Natural killer cell treated with Interleukin-12 subunit alpha and Interleukin-12 subunit beta and Interleukin-15 and Interleukin-18, amount 100 ng/mL, for 72 hours (primary cell): Measurements from ENCODE around the gene LRCOL1. TPM values are rescaled to one million over a fixed set of nuclear protein-coding genes. Genes with fewer than 3 reads are reported as not detected.

ENCODE experiments used
- ATAC-seq, 2 donors: fragments of 150-1000 bp; cut with Tn5 transposase in 1 of 2; sonication (Bioruptor Pico), chemical (Tn5 transposase) in 1 of 2; 2 replicates each; pipeline ENCODE4 v1.10.0; 2021
- DNase-seq: peaks from one replicate; pipeline ENCODE4 v3.0.0; 2022; ENCODE audit warnings: low spot score
- H3K27ac Mint-ChIP-seq, 2 donors: 1 replicate in 1 of 2; 2 replicates in 1 of 2; pipeline ENCODE4 v1.8.0; 2022; ENCODE audit warnings: mixed read lengths in 2 of 2, mild to moderate bottlenecking in 1 of 2, moderate library complexity in 1 of 2
- H3K27me3 Mint-ChIP-seq, 2 donors: 1 replicate in 1 of 2; 2 replicates in 1 of 2; pipeline ENCODE4 v1.8.0; 2022; ENCODE audit warnings: mixed read lengths in 2 of 2
- H3K36me3 Mint-ChIP-seq: one replicate; pipeline ENCODE4 v1.8.0; 2022; ENCODE audit warnings: mixed read lengths
- H3K4me1 Mint-ChIP-seq, 2 donors: 1 replicate in 1 of 2; 2 replicates in 1 of 2; pipeline ENCODE4 v1.8.0; 2022; ENCODE audit warnings: low read depth in 2 of 2, mixed read lengths in 2 of 2, mild to moderate bottlenecking in 1 of 2
- H3K4me3 Mint-ChIP-seq: one replicate; pipeline ENCODE4 v1.8.0; 2022; ENCODE audit warnings: mixed read lengths
- H3K9me3 Mint-ChIP-seq: 2 replicates; pipeline ENCODE4 v1.8.0; 2022; ENCODE audit warnings: mixed read lengths
- total RNA-seq, 2 donors: library from RNA; stranded (reverse); gene quantifications; one replicate each; pipeline ENCODE4 v1.2.3, GENCODE V29; 2022

Gene LRCOL1
- total RNA-seq, 2 donors from 2014 or later: not detected

DNA sequence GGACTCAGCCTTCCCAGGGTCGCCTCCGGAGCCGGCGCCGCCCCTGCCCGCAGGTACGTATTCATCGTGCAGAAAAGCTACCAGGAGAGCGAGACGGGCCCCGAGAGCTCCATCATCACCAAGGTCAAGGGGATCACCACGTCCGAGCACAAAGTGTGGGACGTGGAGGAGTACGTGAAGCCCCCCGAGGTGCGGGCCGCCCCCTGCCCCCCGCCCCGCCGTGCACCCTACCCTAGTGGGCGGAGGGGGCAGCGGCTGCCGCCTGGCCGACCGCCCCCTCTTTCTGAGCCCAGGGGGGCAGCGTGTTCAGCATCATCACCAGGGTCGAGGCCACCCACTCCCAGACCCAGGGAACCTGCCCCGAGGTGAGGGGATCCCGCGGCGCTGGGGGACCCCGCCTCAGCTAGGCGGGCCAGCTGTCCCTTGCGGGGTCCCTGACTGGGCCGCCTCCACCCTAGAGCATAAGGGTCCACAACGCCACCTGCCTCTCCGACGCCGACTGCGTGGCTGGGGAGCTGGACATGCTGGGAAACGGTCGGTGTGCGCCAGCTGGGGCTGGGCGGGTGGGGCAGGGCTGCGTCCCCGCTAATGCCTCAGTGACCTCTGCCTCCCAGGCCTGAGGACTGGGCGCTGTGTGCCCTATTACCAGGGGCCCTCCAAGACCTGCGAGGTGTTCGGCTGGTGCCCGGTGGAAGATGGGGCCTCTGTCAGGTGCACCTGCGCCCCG is 9.2 kb upstream of the LRCOL1 start:
- Mint-ChIP-seq H3K4me1 (peaks cover 5 to 20% of the 10 kb centered on the region in 2 donors), H3K27me3 (peaks cover 24 to 25% of the 10 kb centered on the region in 2 donors), H3K9me3 (no peaks in the 10 kb centered on the region), H3K4me3 (no peak overlapping the region), H3K27ac (no peak overlapping the region), H3K36me3 (peaks cover 7% of the 10 kb centered on the region)
- no peak for ATAC-seq
- DNase-seq: no peak

DNA sequence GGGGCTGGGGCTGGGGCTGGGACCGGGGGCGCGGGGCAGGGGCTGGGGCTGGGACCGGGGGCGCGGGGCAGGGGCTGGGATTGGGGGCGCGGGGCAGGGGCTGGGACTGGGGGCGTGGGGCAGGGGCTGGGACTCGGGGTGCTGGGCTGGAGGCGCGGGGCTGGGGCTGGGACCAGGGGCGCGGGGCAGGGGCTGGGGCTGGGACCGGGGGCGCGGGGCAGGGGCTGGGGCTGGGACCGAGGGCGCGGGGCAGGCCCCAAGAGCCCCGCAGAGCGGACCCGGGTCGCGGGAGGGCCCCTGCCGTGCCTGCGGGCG is 8.6 kb upstream of the LRCOL1 start:
- Mint-ChIP-seq H3K4me3 (no peak overlapping the region), H3K9me3 (no peaks in the 10 kb centered on the region), H3K36me3 (peaks cover 7% of the 10 kb centered on the region), H3K27me3 (peaks cover 24 to 25% of the 10 kb centered on the region in 2 donors), H3K4me1 (peaks cover 5 to 20% of the 10 kb centered on the region in 2 donors), H3K27ac (no peak overlapping the region)
- ATAC-seq (no peak), DNase-seq (no peak)

DNA sequence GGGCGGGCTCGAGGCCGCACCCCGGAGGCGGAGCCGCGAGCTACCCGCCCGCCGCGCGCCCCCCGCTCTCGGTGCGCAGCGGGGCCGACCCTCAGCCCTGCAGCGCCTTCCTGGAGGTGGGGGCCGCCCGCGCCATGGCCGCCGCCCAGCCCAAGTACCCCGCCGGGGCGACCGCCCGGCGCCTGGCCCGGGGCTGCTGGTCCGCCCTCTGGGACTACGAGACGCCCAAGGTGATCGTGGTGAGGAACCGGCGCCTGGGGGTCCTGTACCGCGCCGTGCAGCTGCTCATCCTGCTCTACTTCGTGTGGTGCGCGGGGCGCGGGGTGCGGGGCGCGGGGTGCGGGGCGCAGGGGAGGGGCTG is 8.3 kb upstream of the LRCOL1 start, which contains the start of gene P2RX2:
Gene P2RX2, plus strand, starts transcription at position 94 of the 361 bp plus-strand sequence. Its CDS starts 41 bp downstream, at position 135.
- Mint-ChIP-seq H3K4me3 (no peak within 1 kb of the TSS), H3K27ac (no peak within 1 kb of the TSS), H3K9me3 (no peaks in the 10 kb centered on the region), H3K4me1 (peaks cover 5 to 20% of the 10 kb centered on the region in 2 donors), H3K36me3 (peaks cover 7% of the 10 kb centered on the region), H3K27me3 (peaks cover 24 to 25% of the 10 kb centered on the region in 2 donors)
- ATAC-seq (no peak), DNase-seq (no peak)

DNA sequence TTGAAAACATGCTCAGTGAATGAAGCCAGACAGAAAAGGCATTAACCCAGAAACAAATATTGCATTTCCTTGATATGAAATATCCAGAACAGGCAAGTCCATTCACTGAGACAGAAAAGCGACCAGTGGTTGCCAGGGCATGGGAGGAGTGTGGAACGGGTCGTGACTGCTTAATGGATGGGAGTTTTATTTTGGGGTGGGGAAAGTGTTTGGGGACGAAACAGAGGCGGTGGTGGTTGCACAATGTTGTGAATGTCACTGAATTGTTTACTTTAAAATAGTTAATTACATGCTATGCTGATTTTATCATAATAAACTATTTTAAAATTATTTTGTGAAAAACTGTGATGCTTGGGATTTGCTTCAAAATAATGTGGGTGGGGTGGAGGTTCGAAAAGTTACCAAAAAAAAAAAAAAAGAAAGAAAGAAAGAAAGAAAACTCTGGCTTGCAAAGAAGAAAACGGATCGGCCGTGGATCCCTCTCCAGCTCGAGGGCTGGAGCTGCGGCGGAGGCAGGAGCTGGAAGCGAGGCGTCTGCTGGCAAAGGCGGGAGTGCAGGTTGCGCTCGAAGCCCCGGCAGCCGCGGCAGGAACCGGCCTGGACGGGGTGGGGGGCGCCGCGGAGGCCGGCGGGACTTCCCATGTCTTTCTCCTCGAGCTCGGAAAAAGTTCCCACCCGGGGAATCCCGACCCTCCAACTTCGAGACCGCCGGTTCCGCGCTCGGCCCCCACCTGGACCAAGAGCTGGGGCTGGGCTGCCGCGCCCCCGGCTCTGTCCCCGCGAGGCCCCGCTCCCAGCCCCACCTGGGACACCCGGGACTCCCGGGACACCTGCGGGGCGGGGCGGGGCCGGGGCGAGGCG is 7.7 kb upstream of the LRCOL1 start:
- Mint-ChIP-seq H3K27me3 (peaks cover 24 to 25% of the 10 kb centered on the region in 2 donors), H3K4me1 (peaks cover 5 to 20% of the 10 kb centered on the region in 2 donors), H3K4me3 (no peak overlapping the region), H3K27ac (no peak overlapping the region), H3K9me3 (no peaks in the 10 kb centered on the region), H3K36me3 (peaks cover 7% of the 10 kb centered on the region)
- DNase-seq (no peak), ATAC-seq (no peak)

DNA sequence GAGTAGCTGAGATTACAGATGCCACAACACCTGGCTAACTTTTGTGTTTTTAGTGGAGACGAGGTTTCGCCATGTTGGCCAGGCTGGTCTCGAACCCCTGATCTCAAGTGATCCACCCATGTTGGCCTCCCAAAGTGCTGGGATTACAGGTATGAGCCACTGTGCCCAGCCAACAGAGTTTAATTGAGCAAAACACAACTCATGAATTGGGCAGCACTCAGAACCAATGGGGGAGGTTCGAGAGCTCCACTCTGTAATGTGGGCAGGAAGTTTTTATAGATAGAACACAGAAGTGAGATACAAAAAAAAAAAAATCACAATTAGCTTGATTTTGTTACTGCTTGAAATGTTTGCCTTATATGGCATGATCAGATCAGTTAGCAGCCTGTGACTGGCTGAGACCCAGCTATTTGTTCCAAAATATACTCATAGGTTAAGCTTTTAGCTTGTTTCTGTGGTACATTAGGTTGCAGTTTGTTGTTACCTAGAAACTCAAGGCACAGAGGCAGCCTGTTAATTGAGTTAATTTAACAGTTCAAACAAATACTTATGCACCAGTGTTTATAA is 6.8 kb upstream of the LRCOL1 start:
- H3K27ac Mint-ChIP-seq: no peak overlapping the region
- H3K36me3 Mint-ChIP-seq: peaks cover 7% of the 10 kb centered on the region
- H3K27me3 Mint-ChIP-seq: peaks cover 24 to 25% of the 10 kb centered on the region in 2 donors
- ATAC-seq (no peak), DNase-seq (no peak)
- H3K4me3 Mint-ChIP-seq: no peak overlapping the region
- H3K9me3 Mint-ChIP-seq: no peaks in the 10 kb centered on the region
- H3K4me1 Mint-ChIP-seq: peaks cover 5 to 16% of the 10 kb centered on the region in 2 donors

DNA sequence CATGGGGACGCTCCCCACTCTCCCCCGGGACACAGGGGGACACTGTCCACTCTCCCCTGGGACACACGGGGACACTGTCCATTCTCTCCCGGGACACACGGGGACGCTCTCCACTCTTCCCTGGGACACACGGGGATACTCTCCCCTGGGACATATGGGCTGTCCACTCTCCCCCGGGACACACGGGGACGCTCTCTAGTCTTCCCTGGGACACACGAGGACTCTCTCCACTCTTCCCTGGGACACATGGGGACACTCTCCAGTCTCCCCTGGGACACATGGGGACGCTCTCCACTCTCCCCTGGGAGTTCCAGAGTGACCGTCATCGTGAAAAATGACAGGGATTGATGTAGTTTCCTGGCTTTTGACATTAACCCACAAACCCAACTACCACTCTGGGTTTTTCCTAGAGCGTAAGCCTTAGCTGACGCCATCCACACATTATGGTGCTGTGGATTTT is 5.2 kb upstream of the LRCOL1 start:
- Mint-ChIP-seq H3K27ac (no peak overlapping the region), H3K9me3 (no peaks in the 10 kb centered on the region), H3K27me3 (peaks cover 25 to 27% of the 10 kb centered on the region in 2 donors), H3K36me3 (peaks cover 7% of the 10 kb centered on the region), H3K4me3 (no peak overlapping the region), H3K4me1 (peaks cover 5 to 15% of the 10 kb centered on the region in 2 donors)
- no peak for ATAC-seq
- no peak for DNase-seq

DNA sequence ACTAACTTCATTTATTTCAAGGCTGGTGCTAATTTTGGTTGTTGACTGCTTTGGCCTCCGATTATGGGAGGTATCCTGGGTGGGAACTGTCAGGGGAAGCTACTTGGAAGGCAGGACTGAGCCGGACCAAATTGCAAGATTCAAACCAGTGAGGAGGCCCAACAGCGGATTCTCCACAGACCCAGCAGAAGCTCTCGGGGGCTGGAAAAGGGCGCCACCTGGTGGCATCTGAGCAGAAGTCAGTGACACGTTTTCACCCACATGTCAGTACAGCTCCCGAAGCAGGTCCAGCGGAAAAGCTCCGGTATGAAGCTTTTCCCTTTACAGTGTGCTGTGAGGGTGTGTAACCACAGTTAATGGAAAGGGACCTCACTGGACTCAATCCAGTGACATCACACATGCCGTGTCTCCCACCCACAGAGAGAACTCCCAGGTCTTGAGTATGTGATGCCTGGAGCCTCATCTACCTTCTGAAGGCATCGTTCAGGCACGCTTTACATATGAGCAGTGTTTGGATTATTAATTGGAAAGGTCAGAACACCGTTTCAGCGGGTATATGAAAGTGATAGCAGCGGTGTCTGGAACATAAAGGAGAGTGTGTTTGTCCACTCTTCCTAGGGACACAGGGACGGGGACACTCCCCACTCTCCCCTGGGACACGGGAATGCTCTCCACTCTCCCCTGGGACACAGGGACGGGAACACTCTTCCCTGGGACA is 4.6 kb upstream of the LRCOL1 start:
- Mint-ChIP-seq H3K9me3 (no peaks in the 10 kb centered on the region), H3K36me3 (peaks cover 7% of the 10 kb centered on the region), H3K27me3 (peaks cover 25 to 32% of the 10 kb centered on the region in 2 donors), H3K27ac (no peak overlapping the region), H3K4me3 (no peak overlapping the region), H3K4me1 (peaks cover 5 to 18% of the 10 kb centered on the region in 2 donors)
- ATAC-seq (peak; percentile 72 to 79), DNase-seq (peak; percentile 80)

DNA sequence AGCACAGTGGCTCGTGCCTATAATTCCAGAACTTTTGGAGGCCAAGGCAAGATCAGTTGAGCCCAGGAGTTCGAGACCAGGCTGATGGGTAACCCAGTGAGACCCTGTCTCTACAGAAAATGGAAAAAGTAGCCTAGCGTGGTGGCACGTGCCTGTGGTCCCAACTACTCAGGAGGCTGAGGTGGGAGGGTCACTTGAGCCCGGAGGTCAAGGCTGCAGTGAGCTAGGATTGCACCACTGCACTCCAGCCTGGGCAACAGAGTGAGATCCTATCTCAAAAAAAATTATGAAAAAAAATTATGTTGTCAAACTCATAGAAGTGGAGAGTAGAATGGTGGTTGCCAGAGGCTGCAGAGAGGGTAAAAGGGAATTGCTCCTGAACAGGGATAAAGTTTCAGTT is 3.6 kb upstream of the LRCOL1 start:
- H3K36me3 Mint-ChIP-seq: peaks cover 7% of the 10 kb centered on the region
- no peak for ATAC-seq
- H3K27ac Mint-ChIP-seq: no peak overlapping the region
- H3K4me3 Mint-ChIP-seq: no peak overlapping the region
- peaks cover 5 to 18% of the 10 kb centered on the region in 2 donors for H3K4me1 Mint-ChIP-seq
- H3K9me3 Mint-ChIP-seq: no peaks in the 10 kb centered on the region
- H3K27me3 Mint-ChIP-seq: peaks cover 25 to 32% of the 10 kb centered on the region in 2 donors
- no peak for DNase-seq

DNA sequence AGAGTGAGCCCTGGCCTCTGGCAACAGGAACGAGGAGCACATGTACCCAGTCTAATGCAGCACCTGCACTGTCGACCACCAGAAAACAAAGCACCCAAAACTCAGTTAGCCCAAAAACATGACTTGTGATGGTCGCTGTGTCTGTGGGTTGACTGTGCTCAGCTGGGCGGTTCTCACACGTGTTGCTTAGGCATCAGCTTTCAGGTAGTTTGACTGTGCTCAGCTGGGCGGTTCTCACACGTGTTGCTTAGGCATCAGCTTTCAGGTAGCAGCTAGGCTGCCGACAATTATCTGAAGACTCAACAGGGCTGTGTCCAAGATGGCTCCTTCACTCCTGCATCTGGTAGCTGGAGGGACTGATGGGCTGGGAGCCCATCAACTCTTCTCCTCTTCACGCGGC is 1.2 kb upstream of the LRCOL1 start:
- Mint-ChIP-seq H3K4me1 (peaks cover 5 to 13% of the 10 kb centered on the region in 2 donors), H3K27me3 (peaks cover 29 to 30% of the 10 kb centered on the region in 2 donors), H3K36me3 (no peaks in the 10 kb centered on the region), H3K4me3 (no peak overlapping the region), H3K27ac (no peak overlapping the region), H3K9me3 (no peaks in the 10 kb centered on the region)
- DNase-seq (no peak), ATAC-seq (no peak)

DNA sequence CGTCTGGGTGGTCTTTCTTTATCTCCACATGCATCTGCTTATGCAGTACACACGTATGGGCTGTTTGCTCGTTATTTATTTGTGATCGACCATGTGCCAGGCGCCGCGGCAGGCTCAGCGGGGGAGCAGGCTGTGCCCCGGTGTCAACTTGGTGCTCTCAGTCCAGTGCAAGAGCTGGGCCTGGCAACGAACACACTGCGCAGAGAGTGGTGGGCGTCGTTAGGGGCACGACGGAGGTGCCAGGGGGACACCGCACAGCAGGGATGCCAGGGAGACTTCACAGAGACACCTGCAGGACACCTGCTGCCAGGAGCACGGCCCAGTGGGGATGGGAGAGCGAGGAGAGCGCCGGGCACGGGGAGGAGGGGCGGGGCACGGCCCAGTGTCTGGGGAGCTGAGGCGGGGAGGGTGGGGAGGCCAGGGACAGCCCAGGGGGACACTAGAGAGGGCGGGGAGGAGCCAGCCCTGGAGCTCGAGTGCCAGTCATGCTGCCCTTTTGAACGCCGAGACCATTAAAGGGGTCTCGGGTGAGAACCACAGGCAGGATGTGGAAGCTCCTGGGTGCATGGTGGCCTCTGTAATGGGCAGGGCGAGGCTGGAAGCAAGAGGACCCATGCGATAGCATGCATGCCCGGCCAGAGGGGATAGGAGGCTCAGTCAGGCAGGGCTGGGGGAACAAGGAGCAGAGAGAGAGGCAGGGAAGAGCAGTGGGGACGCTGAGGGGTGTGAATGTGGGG is 652 bp upstream of the LRCOL1 start:
- Mint-ChIP-seq H3K9me3 (no peaks in the 10 kb centered on the region), H3K4me1 (peaks cover 5 to 13% of the 10 kb centered on the region in 2 donors), H3K4me3 (no peak overlapping the region), H3K27me3 (peaks cover 32 to 33% of the 10 kb centered on the region in 2 donors), H3K36me3 (no peaks in the 10 kb centered on the region), H3K27ac (no peak overlapping the region)
- no peak for DNase-seq
- ATAC-seq: no peak

DNA sequence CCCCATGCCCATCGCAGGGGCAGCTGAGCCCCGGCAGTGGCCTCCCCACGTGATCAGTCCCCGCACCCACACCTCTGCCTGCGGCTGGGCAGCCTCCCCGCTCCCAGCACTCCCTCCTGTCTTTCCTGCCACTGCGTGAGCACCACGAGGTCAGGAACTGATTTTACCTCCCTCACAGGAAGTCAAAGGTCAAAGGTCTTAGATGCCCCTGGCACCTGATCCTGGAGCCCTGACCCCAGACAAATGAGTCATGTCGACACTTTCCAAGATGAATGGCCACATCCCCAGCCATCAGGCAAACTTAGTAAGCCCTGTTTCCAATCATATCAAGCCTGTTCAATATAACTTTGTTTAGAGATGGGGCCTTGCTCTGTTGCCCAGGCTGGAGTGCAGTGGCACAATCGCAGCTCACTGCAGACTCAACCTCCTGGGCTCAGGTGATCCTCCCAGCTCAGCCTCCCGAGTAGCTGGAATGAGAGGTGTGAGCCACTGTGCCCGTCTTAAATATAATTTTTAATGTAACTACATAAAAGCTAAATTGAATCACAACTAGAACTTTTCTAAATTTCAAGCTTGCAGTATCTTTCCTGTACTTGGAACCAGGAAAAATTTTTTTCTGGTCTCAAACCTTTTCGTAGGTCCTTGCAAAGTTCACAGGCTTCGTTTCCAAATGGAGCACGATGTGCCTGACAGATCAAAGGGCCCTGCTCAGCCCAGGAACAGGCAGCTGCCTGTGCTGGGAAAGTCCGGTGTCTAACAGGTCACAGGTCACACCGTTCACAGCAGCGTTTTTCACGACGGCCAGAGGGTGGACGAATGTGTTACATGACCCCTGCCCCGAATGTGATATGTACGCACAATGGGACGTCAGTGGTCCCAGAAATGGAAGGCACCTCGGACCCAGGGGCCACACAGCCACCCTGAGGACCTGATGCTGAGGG is 1.9 kb downstream of the LRCOL1 start:
- DNase-seq (no peak), ATAC-seq (no peak)
- Mint-ChIP-seq H3K27ac (peak overlapping the region in 1 of 2 donors; percentile 22), H3K4me3 (no peak overlapping the region), H3K4me1 (peaks cover 0 to 6% of the 10 kb centered on the region in 2 donors), H3K9me3 (no peaks in the 10 kb centered on the region), H3K27me3 (peaks cover 20 to 26% of the 10 kb centered on the region in 2 donors), H3K36me3 (no peaks in the 10 kb centered on the region)

DNA sequence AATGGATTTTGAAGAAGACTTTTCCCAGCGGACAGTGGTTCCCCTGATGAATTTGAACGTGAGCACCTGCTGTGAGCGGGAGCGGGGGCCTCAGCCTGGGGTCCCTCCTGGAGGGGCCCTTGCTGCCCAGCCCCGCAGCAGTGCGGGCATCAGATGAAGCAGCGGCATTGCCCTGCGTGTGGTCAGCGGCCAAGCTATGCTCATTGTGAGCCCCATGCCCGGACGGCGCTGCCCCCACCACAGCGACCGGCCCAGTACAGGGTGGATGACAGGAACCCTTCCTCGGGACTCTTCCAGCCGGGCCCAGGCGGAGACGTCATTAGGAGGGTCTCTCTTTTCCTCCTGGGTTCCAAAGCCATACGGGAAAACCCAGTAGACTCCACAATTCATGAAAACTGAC is 3.5 kb downstream of the LRCOL1 start:
- Mint-ChIP-seq H3K27me3 (peaks cover 26 to 33% of the 10 kb centered on the region in 2 donors), H3K36me3 (no peaks in the 10 kb centered on the region), H3K4me3 (no peak overlapping the region), H3K9me3 (no peaks in the 10 kb centered on the region), H3K27ac (no peak overlapping the region), H3K4me1 (peaks cover 0 to 6% of the 10 kb centered on the region in 2 donors)
- DNase-seq: no peak
- no peak for ATAC-seq
